HG03469 (cell line): ENCODE measurements around the gene PDHX.
"Not testable (repeated sequence)": the region's sequence is repeated elsewhere in the genome, so short reads cannot be mapped to it uniquely, and the experiment has no call there.

Experiments
- ATAC-seq: cut with Tn5 transposase; IDR thresholded peaks from one replicate; pipeline ENCODE4 v1.9.1; 2021; ENCODE audit warnings: mild to moderate bottlenecking, moderate library complexity, moderate number of reproducible peaks; ENCODE audit not compliant: unreplicated experiment

Gene PDHX

GRCh38 chr11:35014346-35014745 lies 97.9 kb downstream of the PDHX start:
- no peak for ATAC-seq

- ATAC-seq: no peak
Measured at GRCh38 chr11:35015621-35016387, 99.4 kb downstream of the PDHX start.

GRCh38 chr11:35016916-35017315 lies 100.5 kb downstream of the PDHX start:
- no peak for ATAC-seq

GRCh38 chr11:35017528-35018342 lies 101.3 kb downstream of the PDHX start:
- ATAC-seq: no peak

GRCh38 chr11:35021589-35021988 lies 105.2 kb downstream of the PDHX start:
- no peak for ATAC-seq

- ATAC-seq: not testable (repeated sequence)
Measured at GRCh38 chr11:35023940-35024339, 107.5 kb downstream of the PDHX start.

- not testable (repeated sequence) for ATAC-seq
Measured at GRCh38 chr11:35028007-35028406, 111.6 kb downstream of the PDHX start.

GRCh38 chr11:35029979-35030682 lies 113.7 kb downstream of the PDHX start:
- peak; percentile 65 for ATAC-seq

GRCh38 chr11:35030716-35031213 lies 114.3 kb downstream of the PDHX start:
- ATAC-seq: no peak

GRCh38 chr11:35031346-35031745 lies 114.9 kb downstream of the PDHX start:
- ATAC-seq: no peak

GRCh38 chr11:35031867-35032266 lies 115.4 kb downstream of the PDHX start:
- no peak for ATAC-seq

- ATAC-seq: no peak
Measured at GRCh38 chr11:35033011-35033410, 116.6 kb downstream of the PDHX start.

- ATAC-seq: no peak
Measured at GRCh38 chr11:35034401-35034800, 118.0 kb downstream of the PDHX start.

GRCh38 chr11:35035894-35036408 lies 119.5 kb downstream of the PDHX start:
- ATAC-seq: no peak

- ATAC-seq: no peak
Measured at GRCh38 chr11:35036639-35037038, 120.2 kb downstream of the PDHX start.

GRCh38 chr11:35038211-35038928 lies 122.0 kb downstream of the PDHX start:
- ATAC-seq: no peak

- no peak for ATAC-seq
Measured at GRCh38 chr11:35039076-35039475, 122.7 kb downstream of the PDHX start.

- peak; percentile 55 for ATAC-seq
Measured at GRCh38 chr11:35040221-35040942, 124.0 kb downstream of the PDHX start.

GRCh38 chr11:35041070-35041554 lies 124.7 kb downstream of the PDHX start:
- ATAC-seq: no peak

GRCh38 chr11:35042224-35042623 lies 125.8 kb downstream of the PDHX start:
- ATAC-seq: no peak
